Heart left ventricle (tissue), 13 donors: ENCODE data around the gene PNLIP.

ENCODE experiments used
- CTCF ChIP-seq, 12 donors: fragments of 200-600 bp; sonication (generic) in 4 of 12; IDR thresholded peaks; one replicate each; pipeline versions ENCODE4 v1.5.0 to v1.8.0; 2018 to 2022; ENCODE audit warnings: antibody characterized with exemption in 12 of 12, mild to moderate bottlenecking in 5 of 12
- POLR2A ChIP-seq, 2 donors: fragments of 450-650 bp; IDR thresholded peaks; one replicate each; pipeline ENCODE4 v1.6.1; 2017; ENCODE audit warnings: antibody characterized with exemption in 2 of 2, mild to moderate bottlenecking in 2 of 2, moderate library complexity in 2 of 2
- donor health status: ischemic (EF 13 %, LVEDD 7.1; RV severe dilation, severe dysfunction).
- donor health status: DM: no; HTN: yes; CAD: no.
- donor health status: DM: no; HTN: no; CAD: no.
- donor health status: ischemic (EF 25% LVEDD 6.9; RV normal size, moderate dysfunction).
- donor health status: ischemic (EF 25% LVEDD 5.7; RV mildly dilated, moderate dysfunction).
- donor health status: ischemic (EF 35%, LVEDD 5.7; RV mildly dilated, moderate dysfunction).
- donor health status: nonischemic (EF 11% LVEDD 7.7; RV severe dilation, severe dysfunction).
- donor health status: DM: yes; HTN: yes; CAD: no.
- donor health status: PGD.
- donor health status: ischemic (EF 29% LVEDD 5.4; RV normal size, mild dysfunction).
- donor health status: nonischemic (EF 23%, LVEDD 6.1; RV moderate dilation, normal function).

GRCh38 chr10:116574797-116575196 lies 29.1 kb downstream of the PNLIP start:
- TF ChIP-seq CTCF (IDR thresholded peaks at IDR 0.05) (no peak), POLR2A (IDR thresholded peaks at IDR 0.05) (no peak)
